Right lobe of liver (tissue), 6 donors: ENCODE data around the gene NEK4. TPM values are rescaled to one million over a fixed set of nuclear protein-coding genes. Genes with fewer than 3 reads are reported as not detected.
"Not testable (repeated sequence)": the region's sequence is repeated elsewhere in the genome, so short reads cannot be mapped to it uniquely, and the experiment has no call there.

Experiments used
- ATAC-seq, 4 donors: fragments of 200-7000 bp; cut with Tn5 transposase; one replicate each; pipeline ENCODE4 v1.9.1; 2020; ENCODE audit warnings: mild to moderate bottlenecking in 4 of 4, moderate library complexity in 4 of 4
- DNase-seq, 3 donors: peaks; one replicate each; pipeline ENCODE4 v3.0.0-alpha.2; 2020
- H3K27ac ChIP-seq, 3 donors: fragments of 200-600 bp; one replicate each; pipeline ENCODE4 v1.8.0; 2022
- H3K27me3 ChIP-seq, 2 donors: fragments of 200-600 bp; one replicate each; pipeline ENCODE4 v1.8.0; 2022
- H3K36me3 ChIP-seq, 4 donors: fragments of 200-600 bp; sonication (generic) in 1 of 4; one replicate each; pipeline versions ENCODE4 v1.5.1 to v1.8.0; 2017 to 2022; ENCODE audit warnings: control low read depth in 1 of 4
- H3K4me1 ChIP-seq, 4 donors: fragments of 200-600 bp; sonication (generic) in 1 of 4; one replicate each; pipeline versions ENCODE4 v1.5.1 to v1.8.0; 2017 to 2022; ENCODE audit warnings: control low read depth in 1 of 4
- H3K4me3 ChIP-seq, 3 donors: fragments of 200-600 bp; one replicate each; pipeline ENCODE4 v1.8.0; 2022
- H3K9me3 ChIP-seq, 4 donors: fragments of 200-600 bp; sonication (generic) in 1 of 4; one replicate each; pipeline versions ENCODE4 v1.5.1 to v1.8.0; 2017 to 2022; ENCODE audit warnings: control low read depth in 1 of 4
- POLR2A ChIP-seq: fragments of 450-650 bp; IDR thresholded peaks from one replicate; pipeline ENCODE4 v1.6.1; 2017; ENCODE audit warnings: antibody characterized with exemption, mild to moderate bottlenecking
- WGBS: methylation state at CpG from one replicate; pipeline ENCODE4 v1.1.6; 2018; ENCODE audit warnings: low coverage, low lambda C conversion rate; ENCODE audit not compliant: insufficient coverage; ENCODE audit errors: missing lambda C conversion rate; 5-methylcytosine and 5-hydroxymethylcytosine counted together
- intact Hi-C, 2 donors: fragments of 100-400 bp; cut with DNase I; formaldehyde crosslinking; loops; one replicate each; pipeline versions ENCODE4 v1.11.2 to v1.14.1; 2022
- total RNA-seq, 6 experiments: library from RNA; depleted of rRNA in 2 of 6; stranded (reverse); fragments of >200 nt in 2 of 6; fragmentation: NEBNext Ultra II Directional in 3 of 6; extraction: Animal tissue kit (Norgen Biotek cat#: 25700) in 3 of 6; gene quantifications; one replicate each; pipeline versions ENCODE4 v1.1.0 to v1.2.4, GENCODE V29; 2016 to 2023
- TF ChIP-seq, protein P1 (sequence below), 4 donors: fragments of 200-600 bp in 3 of 4; fragments of 450-650 bp in 1 of 4; IDR thresholded peaks; one replicate each; pipeline versions ENCODE4 v1.5.1 to v1.8.0; 2016 to 2022; ENCODE audit warnings: antibody characterized with exemption in 4 of 4, mild to moderate bottlenecking in 2 of 4
- donor health status: DM: no; HTN: yes; CAD: no.
- donor health status: DM: no; HTN: no; CAD: no.
- donor health status: DM: no; HTN: no; CAD: no.
- donor health status: DM: no; HTN: yes; CAD: no.
- donor health status: DM: no; HTN: yes; CAD: no.

The NEK4 gene
- total RNA-seq, 6 experiments from 2014 or later, result 7.3 to 18.9 (median 14.8) TPM

- 39% methylated on average over 5 of the region's 12 CpGs for WGBS
- ATAC-seq, result peak; percentile 45 to 64 (median 60)
Observed at GRCh38 chr3:52777127-52777958, 6.6 kb upstream of the NEK4 start, which contains the start of gene ITIH1. TSS of gene ITIH1 (plus strand) at chr3:52777599. CDS start at chr3:52777616, 17 bp downstream.

GRCh38 chr3:52776486-52776885, 5.7 kb upstream of the NEK4 start:
- H3K9me3 ChIP-seq, ATAC-seq, DNase-seq, H3K36me3 ChIP-seq, H3K27me3 ChIP-seq, intact Hi-C loops: not testable (repeated sequence)
- Histone ChIP-seq H3K4me1 (peaks cover 0 to 76% (median 30%) of the 10 kb centered on the region in 4 donors), H3K27ac (peak overlapping the region; percentile 70 to 95 (median 86)), H3K4me3 (peak overlapping the region; percentile 55 to 73 (median 56))
- 43% methylated on average over 6 of the region's 6 CpGs for WGBS

More at GRCh38 chr3:52777127-52777958, 6.6 kb upstream of the NEK4 start, which contains the start of gene ITIH1:
- Histone ChIP-seq H3K9me3 (no peaks in the 10 kb centered on the region), H3K4me3 (peak within 1 kb of the TSS; percentile 55 to 73 (median 56)), H3K27ac (peak within 1 kb of the TSS; percentile 70 to 95 (median 86)), H3K27me3 (no peaks in the 10 kb centered on the region), H3K36me3 (peaks cover 0 to 17% (median 5%) of the 10 kb centered on the region in 4 donors), H3K4me1 (peaks cover 0 to 76% (median 30%) of the 10 kb centered on the region in 4 donors)
- intact Hi-C loops, result no loop called here
- TF ChIP-seq, protein P1, sequence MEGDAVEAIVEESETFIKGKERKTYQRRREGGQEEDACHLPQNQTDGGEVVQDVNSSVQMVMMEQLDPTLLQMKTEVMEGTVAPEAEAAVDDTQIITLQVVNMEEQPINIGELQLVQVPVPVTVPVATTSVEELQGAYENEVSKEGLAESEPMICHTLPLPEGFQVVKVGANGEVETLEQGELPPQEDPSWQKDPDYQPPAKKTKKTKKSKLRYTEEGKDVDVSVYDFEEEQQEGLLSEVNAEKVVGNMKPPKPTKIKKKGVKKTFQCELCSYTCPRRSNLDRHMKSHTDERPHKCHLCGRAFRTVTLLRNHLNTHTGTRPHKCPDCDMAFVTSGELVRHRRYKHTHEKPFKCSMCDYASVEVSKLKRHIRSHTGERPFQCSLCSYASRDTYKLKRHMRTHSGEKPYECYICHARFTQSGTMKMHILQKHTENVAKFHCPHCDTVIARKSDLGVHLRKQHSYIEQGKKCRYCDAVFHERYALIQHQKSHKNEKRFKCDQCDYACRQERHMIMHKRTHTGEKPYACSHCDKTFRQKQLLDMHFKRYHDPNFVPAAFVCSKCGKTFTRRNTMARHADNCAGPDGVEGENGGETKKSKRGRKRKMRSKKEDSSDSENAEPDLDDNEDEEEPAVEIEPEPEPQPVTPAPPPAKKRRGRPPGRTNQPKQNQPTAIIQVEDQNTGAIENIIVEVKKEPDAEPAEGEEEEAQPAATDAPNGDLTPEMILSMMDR (IDR thresholded peaks at IDR 0.05), result no peak
- TF ChIP-seq POLR2A, result peak; percentile 57
- peak; percentile 60 to 74 (median 71) for DNase-seq

DNA sequence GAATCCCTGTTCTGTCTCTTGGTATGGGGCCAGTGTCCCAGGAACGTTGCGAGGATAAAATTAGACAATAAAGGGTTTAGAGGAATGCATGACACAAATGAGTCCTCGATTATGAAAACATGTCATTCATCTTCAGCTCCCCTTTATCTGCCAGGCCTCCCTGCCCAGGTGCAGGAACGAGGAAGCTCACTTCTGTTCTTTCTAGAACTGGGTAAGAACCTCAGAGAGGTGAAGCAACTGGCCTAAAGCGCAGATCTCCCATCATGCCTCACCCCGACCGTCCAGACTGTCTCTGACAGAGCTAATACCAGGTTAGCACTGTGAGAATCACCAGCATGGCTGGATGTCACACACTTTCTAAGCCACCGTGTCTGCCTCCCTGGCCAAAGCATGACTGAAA, 5.1 kb upstream of the NEK4 start:
- DNase-seq, result peak; percentile 45 to 71 (median 68)
- peak overlapping the region in 2 of 3 donors; percentile 55 to 73 for H3K4me3 ChIP-seq
- intact Hi-C loops, result no loop called here
- peaks cover 0 to 8% (median 0%) of the 10 kb centered on the region in 4 donors for H3K36me3 ChIP-seq
- TF ChIP-seq, protein P1 (IDR thresholded peaks at IDR 0.05), result no peak
- TF ChIP-seq POLR2A, result peak; percentile 66
- 12% methylated on average over 8 of the region's 8 CpGs for WGBS
- H3K27ac ChIP-seq, result peak overlapping the region; percentile 70 to 95 (median 86)
- peak; percentile 29 to 47 (median 42) for ATAC-seq
- H3K9me3 ChIP-seq, result no peaks in the 10 kb centered on the region
- H3K4me1 ChIP-seq, result peaks cover 0 to 74% (median 30%) of the 10 kb centered on the region in 4 donors
- no peaks in the 10 kb centered on the region for H3K27me3 ChIP-seq

GRCh38 chr3:52774901-52775864, 4.4 kb upstream of the NEK4 start:
- Histone ChIP-seq H3K27ac (peak overlapping the region; percentile 77 to 95 (median 86)), H3K9me3 (no peaks in the 10 kb centered on the region), H3K4me1 (peaks cover 0 to 67% (median 27%) of the 10 kb centered on the region in 4 donors), H3K4me3 (peak overlapping the region in 2 of 3 donors; percentile 23 to 33), H3K27me3 (no peaks in the 10 kb centered on the region), H3K36me3 (peaks cover 0 to 1% (median 0%) of the 10 kb centered on the region in 4 donors)
- 16% methylated on average over 5 of the region's 6 CpGs for WGBS
- DNase-seq, result peak; percentile 83 to 88 (median 87)
- intact Hi-C loops, result no loop called here
- peak; percentile 13 for TF ChIP-seq POLR2A
- TF ChIP-seq, protein P1 (IDR thresholded peaks at IDR 0.05), result no peak
- peak; percentile 47 to 71 (median 56) for ATAC-seq
